K562 (cell line): Measurements from ENCODE around the gene SMG1. TPM values are rescaled to one million over a fixed set of nuclear protein-coding genes. Genes with fewer than 3 reads are reported as not detected.
A peak's percentile ranks its signal among the peaks of the same experiment; 100 is the strongest.

Source experiments
- ATAC-seq: fragments of 200-7000 bp; cut with Tn5 transposase; 3 replicates; pipeline ENCODE4 v1.9.1; 2020; ENCODE audit warnings: moderate library complexity
- BruUV-seq: library from RNA; stranded (reverse); fragments of 400-500 nt; replicated peaks from 2 replicates; lab custom pipeline; 2021; lab: Mats Ljungman, UMichigan
- CTCF ChIA-PET: fragments of 300-600 bp; formaldehyde crosslinking; extraction: SDS; loops from one replicate; lab custom pipeline; 2021; ENCODE audit warnings: low intra/inter-chr PET ratio; lab: Yijun Ruan, JAX
- POLR2A ChIA-PET: fragments of 300-600, 350-650 bp; sonication (Branson Sonifier 250); formaldehyde crosslinking; extraction: SDS; loops from one replicate; lab custom pipeline; 2021; ENCODE audit warnings: antibody characterized with exemption, inconsistent platforms; lab: Yijun Ruan, JAX
- DNase-seq, 4 experiments: peaks; one replicate each; pipeline versions ENCODE4 v3.0.0 to v3.0.0-alpha.2; 2011 to 2018; ENCODE audit warnings: low spot score in 3 of 4, mixed read lengths in 3 of 4; ENCODE audit errors: extremely low read depth in 1 of 4
- FAIRE-seq: peaks from 2 replicates; lab custom pipeline; 2011; peaks lifted over from hg19 to GRCh38; lab: Jason Lieb, UNC
- H2AFZ ChIP-seq: 2 replicates; pipeline ENCODE4 v1.6.0; 2011; ENCODE audit warnings: low read depth, low read length, control low read depth, inconsistent platforms
- H3K27ac ChIP-seq: fragments of 200-600 bp; 3 replicates; pipeline ENCODE4 v1.8.0; 2011; ENCODE audit warnings: low read depth, mild to moderate bottlenecking, control low read depth, inconsistent platforms, low read length, moderate library complexity, mixed read lengths; ENCODE audit errors: extremely low read depth
- H3K27me3 ChIP-seq, 2 experiments: fragments of 300-600 bp in 1 of 2; 2 replicates in 1 of 2; 3 replicates in 1 of 2; pipeline versions ENCODE4 v1.6.0 to v1.8.0; 2011; ENCODE audit warnings: inconsistent platforms in 2 of 2, low read length in 2 of 2, mild to moderate bottlenecking in 1 of 2, mixed read lengths in 1 of 2, moderate library complexity in 1 of 2; ENCODE audit not compliant: control insufficient read depth in 2 of 2, insufficient read depth in 2 of 2
- H3K36me3 ChIP-seq: fragments of 300-600 bp; 3 replicates; pipeline ENCODE4 v1.8.0; 2011; ENCODE audit warnings: mild to moderate bottlenecking, low read length, inconsistent platforms; ENCODE audit not compliant: control insufficient read depth, insufficient read depth
- H3K4me1 ChIP-seq, 2 experiments: fragments of 200-600 bp in 1 of 2; replicated peaks in 1 of 2; 2 replicates in 1 of 2; 3 replicates in 1 of 2; pipeline versions ENCODE4 v1.5.1 to v1.8.0; 2011; ENCODE audit warnings: inconsistent platforms in 2 of 2, low read length in 2 of 2, mild to moderate bottlenecking in 1 of 2, mixed read lengths in 1 of 2, moderate library complexity in 1 of 2; ENCODE audit not compliant: control insufficient read depth in 2 of 2, insufficient read depth in 2 of 2
- H3K4me2 ChIP-seq: 2 replicates; pipeline ENCODE4 v1.6.1; 2011; ENCODE audit warnings: low read length, control low read depth, inconsistent platforms, mixed read lengths; ENCODE audit not compliant: insufficient read depth
- H3K4me3 ChIP-seq: fragments of 200-600 bp; sonication (generic), shearing (Covaris generic); 2 replicates; pipeline ENCODE4 v1.5.1; 2016; ENCODE audit warnings: control low read depth, inconsistent platforms
- H3K79me2 ChIP-seq: fragments of 200-600 bp; 3 replicates; pipeline ENCODE4 v1.8.0; 2011; ENCODE audit warnings: low read length, inconsistent platforms; ENCODE audit not compliant: control insufficient read depth, insufficient read depth
- H3K9ac ChIP-seq, 2 experiments: 2 replicates each; pipeline versions ENCODE4 v1.6.0 to v1.6.1; 2011; ENCODE audit warnings: low read depth in 2 of 2, low read length in 2 of 2, control low read depth in 1 of 2, inconsistent platforms in 1 of 2, mild to moderate bottlenecking in 1 of 2, mixed read lengths in 1 of 2; ENCODE audit not compliant: insufficient read depth in 1 of 2
- H3K9me1 ChIP-seq: one replicate; pipeline ENCODE4 v1.6.0; 2011; ENCODE audit warnings: inconsistent platforms, mild to moderate bottlenecking, low read length, moderate library complexity; ENCODE audit not compliant: control insufficient read depth, insufficient read depth
- H3K9me3 ChIP-seq: replicated peaks from 2 replicates; pipeline ENCODE4 v1.5.1; 2011; ENCODE audit warnings: low read depth, low read length, inconsistent platforms; ENCODE audit not compliant: control insufficient read depth, insufficient read depth
- H4K20me1 ChIP-seq: replicated peaks from 2 replicates; pipeline ENCODE4 v1.6.1; 2011; ENCODE audit warnings: low read length, inconsistent platforms, mixed read lengths; ENCODE audit not compliant: control insufficient read depth, insufficient read depth
- ATF3 ChIP-seq, 2 experiments: fragments of 450-650 bp in 1 of 2; sonication (generic) in 1 of 2; formaldehyde crosslinking in 1 of 2; IDR thresholded peaks in 1 of 2; conservative IDR thresholded peaks in 1 of 2; 2 replicates each; pipeline versions ENCODE4 v1.6.1 to v1.8.1; 2016 to 2023; ENCODE audit warnings: mild to moderate bottlenecking in 2 of 2, moderate library complexity in 2 of 2, inconsistent platforms in 1 of 2, missing genetic modification reagents in 1 of 2
- CSDE1 ChIP-seq, 2 experiments: fragments of 450-650 bp; IDR thresholded peaks; 2 replicates each; pipeline ENCODE4 v1.6.1; 2016; ENCODE audit warnings: mild to moderate bottlenecking in 1 of 2
- ELK3 ChIP-seq: fragments of 450-650 bp; formaldehyde crosslinking; IDR thresholded peaks from 2 replicates; pipeline ENCODE4 v1.4.0; 2020; ENCODE audit warnings: mild to moderate bottlenecking
- MTA3 ChIP-seq: fragments of 450-650 bp; formaldehyde crosslinking; IDR thresholded peaks from 2 replicates; pipeline ENCODE4 v1.6.1; 2017; ENCODE audit warnings: mild to moderate bottlenecking, borderline replicate concordance
- NFE2L1 ChIP-seq: fragments of 450-650 bp; IDR thresholded peaks from 2 replicates; pipeline ENCODE4 v1.6.1; 2016; ENCODE audit warnings: missing genetic modification characterization, low read depth, mild to moderate bottlenecking, missing compliant biosample characterization, moderate library complexity, borderline replicate concordance
- WGBS: fragments of 100-300 bp; shearing (Covaris generic); methylation state at CpG from one replicate; pipeline ENCODE4 v1.1.6; 2016; ENCODE audit warnings: low coverage, mixed read lengths; ENCODE audit not compliant: insufficient coverage; ENCODE audit errors: missing lambda C conversion rate; 5-methylcytosine and 5-hydroxymethylcytosine counted together
- in situ Hi-C: fragments of 300-500 bp; cut with MboI; formaldehyde crosslinking; loops from 4 replicates; pipeline ENCODE4 v1.15.0; 2018; ENCODE audit warnings: inconsistent platforms, mixed read lengths
- intact Hi-C: fragments of 100-400 bp; cut with micrococcal nuclease; formaldehyde crosslinking; loops from 2 replicates; pipeline ENCODE4 v1.14.2; 2022
- polyA plus RNA-seq, 8 experiments: library from polyadenylated mRNA; depleted of rRNA in 4 of 8; stranded (reverse) in 5 of 8; unstranded in 3 of 8; fragments of >200 nt; fragmentation: Nextera tagmentation in 2 of 8; fragmentation: Illumina TruSeq in 1 of 8; extraction: Ambion mirVana in 2 of 8; extraction: Trizol in 1 of 8; gene quantifications; 2 replicates each; pipeline versions ENCODE4 v1.2.1 to v1.2.3, GENCODE V29; 2011 to 2014; ENCODE audit warnings: inconsistent platforms in 1 of 8, missing spikeins in 1 of 8
- total RNA-seq, 7 experiments: library from RNA; depleted of rRNA in 6 of 7; stranded (reverse); fragments of >200 nt in 6 of 7; fragmentation: Illumina TruSeq in 2 of 7; extraction: Trizol in 2 of 7; gene quantifications; 2 replicates each; pipeline versions ENCODE4 v1.2.1 to v1.2.3, GENCODE V29; 2011 to 2021; ENCODE audit warnings: low replicate concordance in 1 of 7

The SMG1 gene
- total and polyA plus RNA-seq, 9 of the 15 experiments (the other 6 are each of a cell fraction or from before 2014, with no cell fraction given): 3.4 to 54.8 (median 32.0) TPM

GRCh38 chr16:18933501-18933900 lies 7.3 kb upstream of the SMG1 start:
- BruUV-seq: no TSS peak
- no peaks in the 10 kb centered on the region for H3K79me2 ChIP-seq
- H3K27ac ChIP-seq: no peak overlapping the region
- H2AFZ ChIP-seq: no peak overlapping the region
- H3K4me3 ChIP-seq: no peak overlapping the region
- in situ Hi-C loops: no loop called here
- H3K4me1 ChIP-seq: no peaks in the 10 kb centered on the region; a peak in 1 of 5 replicates
- CTCF ChIA-PET: no interaction called here
- FAIRE-seq: no peak
- 8% methylated on average over 1 of the region's 1 CpG for WGBS
- TF ChIP-seq CSDE1 (IDR thresholded peaks at IDR 0.05) (no peak), NFE2L1 (tag) (no peak), ATF3 (IDR thresholded peaks at IDR 0.05) (peak; percentile 28; the same call in 1 of the 2 replicates), ATF3 (CRISPR knock-in tag; conservative IDR thresholded peaks at IDR 0.05) (no peak), MTA3 (no peak), ELK3 (CRISPR knock-in tag) (no peak)
- TF ChIP-seq, all 486 proteins: peak for 1
- no peaks in the 10 kb centered on the region for H3K36me3 ChIP-seq
- intact Hi-C loops: no loop called here
- H3K9me1 ChIP-seq: no peaks in the 10 kb centered on the region
- no peaks in the 10 kb centered on the region for H3K9me3 ChIP-seq
- POLR2A ChIA-PET: interaction anchor here (1.8 kb wide), 1 partner anchor 134 kb away, joined by 3 read pairs; no protein-coding TSS in a partner anchor
- H3K4me2 ChIP-seq: no peak overlapping the region
- peaks cover 0 to 5% of the 10 kb centered on the region in 2 experiments; a peak in 2 of 5 replicates for H3K27me3 ChIP-seq
- no peak for ATAC-seq
- no peaks in the 10 kb centered on the region for H4K20me1 ChIP-seq
- no peak overlapping the region for H3K9ac ChIP-seq
- DNase-seq: no peak
